GM12801 (cell line): ENCODE measurements around the gene MYOCD.

Experiments used
- CTCF ChIP-seq: IDR thresholded peaks from one replicate; pipeline ENCODE4 v1.5.1; 2011; ENCODE audit warnings: control low read depth; ENCODE audit not compliant: insufficient read length; ENCODE audit errors: extremely low read depth

Gene MYOCD

GRCh38 chr17:12644623-12645022, 21.1 kb upstream of the MYOCD start:
- TF ChIP-seq CTCF = no peak

- no peak for TF ChIP-seq CTCF
These were observed 18.8 kb upstream of the MYOCD start for GRCh38 chr17:12646761-12647422.

GRCh38 chr17:12648498-12648897, 17.2 kb upstream of the MYOCD start:
- TF ChIP-seq CTCF = no peak

- TF ChIP-seq CTCF = no peak
These were observed 9.8 kb upstream of the MYOCD start for GRCh38 chr17:12655936-12656335.

- TF ChIP-seq CTCF = no peak
These were observed 9.3 kb upstream of the MYOCD start for GRCh38 chr17:12656354-12656753.

- TF ChIP-seq CTCF = no peak
These were observed 6.2 kb upstream of the MYOCD start for GRCh38 chr17:12659500-12659899.

GRCh38 chr17:12664252-12664651, 1.4 kb upstream of the MYOCD start:
- TF ChIP-seq CTCF = no peak
